AG09319 (cell line): ENCODE data around the gene RBM4.

Source experiments
- DNase-seq: peaks from one replicate; pipeline ENCODE4 v3.0.0-alpha.2; 2010; ENCODE audit warnings: low read depth; ENCODE audit errors: extremely low read depth
- TF ChIP-seq, protein P1 (sequence below): IDR thresholded peaks from 2 replicates; pipeline ENCODE4 v1.5.1; 2011; ENCODE audit warnings: low read depth, mild to moderate bottlenecking, inconsistent platforms, low read length, moderate library complexity

The RBM4 gene

DNA sequence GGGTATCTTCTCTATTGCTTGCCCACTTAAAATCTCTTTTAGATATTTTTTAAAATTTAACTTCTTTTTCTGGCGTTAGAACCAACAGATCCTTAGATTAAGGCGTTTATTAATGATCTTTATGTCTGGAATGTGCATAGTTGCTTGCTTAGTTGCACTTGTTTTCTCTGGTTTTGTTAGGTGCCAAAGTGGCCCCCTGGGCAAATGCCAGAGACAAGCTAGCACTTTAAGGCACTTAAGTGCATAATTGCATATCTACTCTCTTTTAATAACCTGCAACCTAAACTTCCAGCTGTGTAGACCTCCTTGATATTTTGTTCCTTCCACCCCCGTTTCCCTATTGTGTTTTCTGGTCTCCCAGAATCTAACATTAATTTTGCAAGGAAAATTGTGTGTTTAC is 3.3 kb downstream of the RBM4 start:
- TF ChIP-seq, protein P1, sequence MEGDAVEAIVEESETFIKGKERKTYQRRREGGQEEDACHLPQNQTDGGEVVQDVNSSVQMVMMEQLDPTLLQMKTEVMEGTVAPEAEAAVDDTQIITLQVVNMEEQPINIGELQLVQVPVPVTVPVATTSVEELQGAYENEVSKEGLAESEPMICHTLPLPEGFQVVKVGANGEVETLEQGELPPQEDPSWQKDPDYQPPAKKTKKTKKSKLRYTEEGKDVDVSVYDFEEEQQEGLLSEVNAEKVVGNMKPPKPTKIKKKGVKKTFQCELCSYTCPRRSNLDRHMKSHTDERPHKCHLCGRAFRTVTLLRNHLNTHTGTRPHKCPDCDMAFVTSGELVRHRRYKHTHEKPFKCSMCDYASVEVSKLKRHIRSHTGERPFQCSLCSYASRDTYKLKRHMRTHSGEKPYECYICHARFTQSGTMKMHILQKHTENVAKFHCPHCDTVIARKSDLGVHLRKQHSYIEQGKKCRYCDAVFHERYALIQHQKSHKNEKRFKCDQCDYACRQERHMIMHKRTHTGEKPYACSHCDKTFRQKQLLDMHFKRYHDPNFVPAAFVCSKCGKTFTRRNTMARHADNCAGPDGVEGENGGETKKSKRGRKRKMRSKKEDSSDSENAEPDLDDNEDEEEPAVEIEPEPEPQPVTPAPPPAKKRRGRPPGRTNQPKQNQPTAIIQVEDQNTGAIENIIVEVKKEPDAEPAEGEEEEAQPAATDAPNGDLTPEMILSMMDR, result no peak

DNA sequence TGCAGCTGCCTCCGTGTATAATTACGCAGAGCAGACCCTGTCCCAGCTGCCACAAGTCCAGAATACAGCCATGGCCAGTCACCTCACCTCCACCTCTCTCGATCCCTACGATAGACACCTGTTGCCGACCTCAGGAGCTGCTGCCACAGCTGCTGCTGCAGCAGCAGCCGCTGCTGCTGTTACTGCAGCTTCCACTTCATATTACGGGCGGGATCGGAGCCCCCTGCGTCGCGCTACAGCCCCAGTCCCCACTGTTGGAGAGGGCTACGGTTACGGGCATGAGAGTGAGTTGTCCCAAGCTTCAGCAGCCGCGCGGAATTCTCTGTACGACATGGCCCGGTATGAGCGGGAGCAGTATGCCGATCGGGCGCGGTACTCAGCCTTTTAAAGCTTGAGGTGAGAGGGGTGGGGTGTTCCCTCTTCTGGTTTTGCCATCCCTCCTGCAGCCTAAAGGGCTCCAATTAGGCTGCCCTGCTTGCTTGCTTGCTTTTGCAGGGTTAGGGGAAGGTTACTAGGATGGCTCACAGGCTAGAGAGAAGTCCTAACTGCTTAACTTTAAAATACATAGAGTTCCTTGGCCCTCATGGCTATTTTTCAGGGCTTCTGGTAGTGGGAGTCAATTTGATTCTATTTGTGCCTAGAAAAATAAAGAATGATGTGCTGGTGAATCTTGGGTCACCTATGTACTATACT is 5.4 kb downstream of the RBM4 start:
- DNase-seq, result no peak
- TF ChIP-seq, protein P1, result no peak

More for the DNA sequence above, 3.3 kb downstream of the RBM4 start:
- DNase-seq, result no peak

DNA sequence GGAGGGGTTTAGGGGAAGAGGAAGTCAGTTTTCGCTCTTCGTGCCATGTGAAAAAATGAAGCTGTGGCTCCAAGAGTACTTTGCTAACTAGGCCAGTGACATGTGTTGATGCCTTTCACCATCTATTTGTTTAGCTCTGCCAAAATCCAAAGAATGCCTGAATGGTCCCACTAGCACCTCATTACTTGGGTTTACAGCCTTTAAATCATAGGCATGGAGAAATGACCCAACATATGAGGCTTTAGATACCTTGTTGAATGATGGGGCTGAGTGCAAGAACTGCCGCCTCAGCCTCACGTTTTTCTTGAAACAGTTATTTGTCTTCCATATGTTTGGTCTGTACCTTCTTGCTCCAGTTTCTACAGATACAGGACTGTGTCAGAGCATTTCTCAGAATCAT is 8.3 kb downstream of the RBM4 start:
- DNase-seq, result no peak
- TF ChIP-seq, protein P1, result no peak

DNA sequence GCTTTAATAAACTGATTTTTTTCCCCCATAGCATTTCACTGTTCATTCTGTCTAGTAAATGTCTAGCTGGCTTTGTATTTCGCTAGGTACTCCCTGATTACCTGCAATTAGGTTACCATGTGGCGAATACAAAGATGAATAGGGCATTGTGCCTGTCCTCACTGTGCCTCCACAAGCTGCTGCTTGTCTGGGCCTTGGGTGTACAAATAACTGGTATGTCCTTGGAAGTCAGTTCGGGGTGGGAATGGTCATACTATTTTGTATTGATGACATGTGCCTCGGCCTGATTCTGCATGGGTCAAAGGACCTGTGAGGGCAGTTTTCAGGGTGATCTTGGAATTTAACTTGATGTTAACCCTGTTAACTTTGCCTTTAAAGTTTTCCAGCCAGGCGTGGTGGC is 11.4 kb downstream of the RBM4 start:
- DNase-seq, result no peak
- TF ChIP-seq, protein P1, result no peak

DNA sequence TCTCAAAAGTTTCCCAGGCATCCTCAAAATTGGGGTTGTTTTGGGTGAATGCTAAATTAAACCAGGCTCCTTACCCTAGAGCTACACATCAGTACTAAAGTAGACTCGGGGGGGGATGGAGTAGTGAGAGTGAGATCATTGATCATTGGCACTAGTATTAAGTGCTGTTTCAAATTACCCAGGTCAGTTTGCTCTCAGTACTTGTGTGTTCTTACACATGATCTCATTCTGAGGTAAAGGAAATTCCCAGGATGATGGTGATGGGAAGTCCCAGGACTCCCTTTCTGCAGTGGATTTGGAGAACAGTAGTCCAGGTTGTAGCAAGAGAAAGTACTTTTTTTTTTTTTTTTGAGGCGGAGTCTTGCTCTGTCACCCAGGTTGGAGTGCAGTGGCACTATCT is 12.5 kb downstream of the RBM4 start:
- no peak for DNase-seq
- TF ChIP-seq, protein P1, result no peak

DNA sequence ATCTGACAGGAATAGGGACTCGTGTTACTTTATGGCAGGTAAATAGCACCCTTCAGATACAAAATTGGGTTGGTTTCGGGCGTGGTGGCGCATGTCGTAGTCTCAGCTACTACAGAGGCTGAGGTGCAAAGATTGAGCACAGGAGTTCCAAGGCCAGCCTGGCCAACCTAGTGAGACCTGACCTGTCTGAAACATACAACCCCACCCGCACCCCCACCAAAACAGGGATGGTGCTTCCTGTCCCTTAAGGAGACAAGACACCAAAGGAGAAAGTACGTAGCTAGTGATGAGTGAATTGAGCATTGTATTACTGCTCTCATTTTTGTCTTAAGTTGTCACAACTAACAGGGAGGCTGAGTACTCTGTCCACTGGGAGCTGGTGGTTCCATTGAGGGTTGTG is 14.1 kb downstream of the RBM4 start:
- TF ChIP-seq, protein P1, result no peak
- DNase-seq, result no peak

DNA sequence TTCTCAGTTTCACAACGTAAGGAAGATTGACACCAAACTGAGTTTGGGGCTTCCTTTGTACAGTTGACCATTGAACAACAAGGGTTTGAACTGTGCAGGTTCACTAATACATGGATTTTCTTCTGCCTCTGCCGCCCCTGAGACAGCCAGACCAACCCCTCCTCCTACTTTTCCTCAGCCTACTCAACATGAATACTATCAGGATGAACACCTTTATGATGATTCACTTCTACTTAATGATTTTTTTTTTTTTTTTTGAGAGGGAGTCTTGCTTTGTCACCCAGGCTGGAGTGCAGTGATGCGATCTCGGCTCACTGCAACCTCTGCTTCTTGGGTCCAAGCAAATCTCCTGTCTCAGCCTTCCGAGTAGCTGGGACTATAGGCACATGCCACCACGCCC is 14.6 kb downstream of the RBM4 start:
- TF ChIP-seq, protein P1, result no peak
- no peak for DNase-seq
